HUDEP-2 (cell line): ENCODE data around the gene VCAM1.
"Not testable (repeated sequence)": the region's sequence is repeated elsewhere in the genome, so short reads cannot be mapped to it uniquely, and the experiment has no call there.

Source experiments
- DNase-seq, 76 experiments: peaks; one replicate each; lab custom pipeline; 2025; ENCODE audit not compliant: unreplicated experiment in 76 of 76; lab: John Stamatoyannopoulos, UW

Gene VCAM1

GRCh38 chr1:100773444-100773843 is 53.9 kb downstream of the VCAM1 start:
- DNase-seq, result no peak

- no peak for DNase-seq
These were observed 54.8 kb downstream of the VCAM1 start for GRCh38 chr1:100774370-100774769.

GRCh38 chr1:100775483-100775882 is 55.9 kb downstream of the VCAM1 start:
- no peak for DNase-seq

- DNase-seq, result no peak
These were observed 59.2 kb downstream of the VCAM1 start for GRCh38 chr1:100778748-100779147.

- DNase-seq, result no peak
These were observed 61.3 kb downstream of the VCAM1 start for GRCh38 chr1:100780814-100781213.

- not testable (repeated sequence) for DNase-seq
These were observed 62.2 kb downstream of the VCAM1 start for GRCh38 chr1:100781728-100782127.

GRCh38 chr1:100782473-100783039 is 63.0 kb downstream of the VCAM1 start:
- DNase-seq, result no peak

GRCh38 chr1:100785470-100786052 is 66.0 kb downstream of the VCAM1 start:
- DNase-seq, result peak in 13 of 76 experiments; percentile 1 to 70 (median 20)

- DNase-seq, result peak in 3 of 76 experiments; percentile 1 to 10 (median 5)
These were observed 67.3 kb downstream of the VCAM1 start for GRCh38 chr1:100786870-100787269.
